ENCODE measurements around the gene RFC1. TPM values are rescaled to one million over a fixed set of nuclear protein-coding genes. Genes with fewer than 3 reads are reported as not detected.

Gene RFC1
- total RNA-seq, 1 experiment from 2014 or later: 56.8 TPM

GRCh38 chr4:39369301-39369700, 3.1 kb upstream of the RFC1 start:
- H2BK20ac ChIP-seq (ENCODE audit: low read depth, low read length, poor library complexity, severe bottlenecking): no peak overlapping the region
- H2BK15ac ChIP-seq (ENCODE audit: low read depth, low read length): no peak overlapping the region
- H3K9ac ChIP-seq (ENCODE audit: extremely low read depth, insufficient read length, low read length): no peak overlapping the region
- no peak overlapping the region for H2AFZ ChIP-seq (ENCODE audit: low read length)
- no peak overlapping the region for H3K14ac ChIP-seq (ENCODE audit: insufficient read depth, low read length)
- Mint-ChIP-seq H3K36me3 (ENCODE audit: insufficient read depth in 1 of 3, low read depth in 3 of 3) (peaks cover 6 to 19% (median 14%) of the 10 kb centered on the region in 3 experiments; a peak in 6 of 7 replicates), H3K4me1 (peaks cover 10 to 14% of the 10 kb centered on the region in 2 experiments), H3K27me3 (ENCODE audit: low read depth) (peaks cover 36% of the 10 kb centered on the region), H3K27ac (no peak overlapping the region), H3K9me3 (peaks cover 31 to 41% of the 10 kb centered on the region in 2 experiments), H3K4me3 (no peak overlapping the region)
- no peak overlapping the region for H3K4me2 ChIP-seq (ENCODE audit: insufficient read depth, insufficient read length, low read length)
- peaks cover 11% of the 10 kb centered on the region; the same call in 1 of the 2 replicates for H3K79me2 ChIP-seq (ENCODE audit: insufficient read depth, low read length)
- no peak overlapping the region for H4K5ac ChIP-seq (ENCODE audit: insufficient read length, low read depth, low read length)
- H3K23ac ChIP-seq (ENCODE audit: insufficient read length, low read depth, low read length): no peak overlapping the region
- TF ChIP-seq CTCF (conservative IDR thresholded peaks at IDR 0.05): no peak
- peaks cover 3% of the 10 kb centered on the region; the same call in 1 of the 2 replicates for H3K27me3 ChIP-seq (ENCODE audit: insufficient read depth, low read length)
- no peak overlapping the region for H3K27ac ChIP-seq (ENCODE audit: insufficient read length, low read depth, low read length)
- no peaks in the 10 kb centered on the region for H3K4me1 ChIP-seq (ENCODE audit: insufficient read depth, low read length)
- H2BK5ac ChIP-seq (ENCODE audit: insufficient read length, low read length): no peak overlapping the region
- H2AK5ac ChIP-seq (ENCODE audit: insufficient read length, low read length): no peak overlapping the region
- no peak overlapping the region for H3T11ph ChIP-seq (ENCODE audit: low read length)
- no peaks in the 10 kb centered on the region for H4K20me1 ChIP-seq (ENCODE audit: control insufficient read depth, insufficient read depth, insufficient read length)
- H2BK120ac ChIP-seq (ENCODE audit: low read depth, low read length, poor library complexity, severe bottlenecking): no peak overlapping the region
- no peak overlapping the region for H4K8ac ChIP-seq (replicated peaks; ENCODE audit: insufficient read length, low read depth, low read length)
- no peak overlapping the region for H4K91ac ChIP-seq (ENCODE audit: insufficient read length, low read depth, low read length)
- H3K56ac ChIP-seq (ENCODE audit: insufficient read length, low read depth, low read length): no peak overlapping the region
- no peak overlapping the region for H3K4ac ChIP-seq (ENCODE audit: low read depth, low read length)
- no peak overlapping the region for H2BK12ac ChIP-seq (ENCODE audit: insufficient read length, low read depth, low read length)
- H3K79me1 ChIP-seq (ENCODE audit: insufficient read depth, low read depth, low read length, poor library complexity, severe bottlenecking): no peaks in the 10 kb centered on the region
- DNase-seq: no peak
- no peaks in the 10 kb centered on the region for H3K9me3 ChIP-seq (ENCODE audit: control insufficient read depth, low read depth, low read length)
- H3K18ac ChIP-seq (ENCODE audit: insufficient read length, low read depth, low read length): no peak overlapping the region
- no CpG with 5 or more reads among the region's 4 CpGs for WGBS (ENCODE audit: extremely low coverage, insufficient read length, low lambda C conversion rate)
- H3K23me2 ChIP-seq (ENCODE audit: insufficient read length, low read depth, low read length, poor library complexity, severe bottlenecking): no peaks in the 10 kb centered on the region
